T-cell (primary cell): ENCODE measurements around the gene OXTR. TPM values are rescaled to one million over a fixed set of nuclear protein-coding genes. Genes with fewer than 3 reads are reported as not detected.

Experiments
- ATAC-seq, 4 experiments: fragments of 200-7000 bp in 3 of 4; fragments of 150-1000 bp in 1 of 4; cut with Tn5 transposase; replicated peaks in 1 of 4; 1 replicate in 3 of 4; 2 replicates in 1 of 4; pipeline ENCODE4 v1.10.0; 2021; ENCODE audit warnings: moderate library complexity in 3 of 4, mild to moderate bottlenecking in 2 of 4, moderate number of reproducible peaks in 1 of 4
- CTCF ChIA-PET, 2 donors: fragments of 300-600 bp; sonication (Branson Sonifier 250); formaldehyde crosslinking; loops; one replicate each; lab custom pipeline; 2022; ENCODE audit warnings: antibody characterized with exemption in 2 of 2; lab: Charles Lee
- POLR2A ChIA-PET, 2 donors: fragments of 300-600 bp; sonication (Branson Sonifier 250); formaldehyde crosslinking; loops; one replicate each; lab custom pipeline; 2022; ENCODE audit warnings: antibody characterized with exemption in 2 of 2; lab: Charles Lee
- DNase-seq, 35 experiments: peaks; one replicate each; pipeline versions ENCODE4 v3.0.0 to v3.0.0-alpha.2; 2013 to 2023
- H3K27ac ChIP-seq: one replicate; pipeline ENCODE4 v1.5.1; 2013; ENCODE audit warnings: low read length
- H3K27me3 ChIP-seq, 2 experiments: replicated peaks in 1 of 2; 1 replicate in 1 of 2; 2 replicates in 1 of 2; pipeline versions ENCODE4 v1.6.1 to v1.7.0; 2013; ENCODE audit warnings: low read length in 1 of 2, mixed read lengths in 1 of 2; ENCODE audit not compliant: control insufficient read depth in 2 of 2, insufficient read depth in 2 of 2; ENCODE audit errors: extremely low read depth in 1 of 2
- H3K36me3 ChIP-seq, 2 donors: 1 replicate in 1 of 2; 2 replicates in 1 of 2; pipeline versions ENCODE4 v1.6.1 to v1.7.0; 2013; ENCODE audit warnings: low read length in 1 of 2; ENCODE audit not compliant: control insufficient read depth in 2 of 2, insufficient read depth in 1 of 2; ENCODE audit errors: extremely low read depth in 1 of 2
- H3K4me1 ChIP-seq, 2 experiments: 1 replicate in 1 of 2; 2 replicates in 1 of 2; pipeline versions ENCODE4 v1.6.1 to v1.7.0; 2013; ENCODE audit warnings: low read length in 2 of 2, mixed read lengths in 1 of 2; ENCODE audit not compliant: insufficient read depth in 2 of 2, control insufficient read depth in 1 of 2; ENCODE audit errors: extremely low read depth in 1 of 2
- H3K4me3 ChIP-seq, 2 donors: 1 replicate in 1 of 2; 2 replicates in 1 of 2; pipeline versions ENCODE4 v1.5.1 to v1.7.0; 2013; ENCODE audit warnings: mild to moderate bottlenecking in 2 of 2, low read length in 1 of 2, moderate library complexity in 1 of 2; ENCODE audit not compliant: control insufficient read depth in 1 of 2; ENCODE audit errors: extremely low read depth in 1 of 2
- H3K9me3 ChIP-seq: 2 replicates; pipeline ENCODE4 v1.7.0; 2013
- H3K27ac Mint-ChIP-seq, 2 donors: one replicate each; pipeline ENCODE4 v1.8.0; 2020 to 2021; ENCODE audit warnings: mild to moderate bottlenecking in 2 of 2, mixed read lengths in 2 of 2
- H3K27me3 Mint-ChIP-seq, 2 donors: one replicate each; pipeline ENCODE4 v1.8.0; 2021 to 2022; ENCODE audit warnings: mixed read lengths in 2 of 2
- H3K36me3 Mint-ChIP-seq: one replicate; pipeline ENCODE4 v1.8.0; 2021; ENCODE audit warnings: mixed read lengths
- H3K4me1 Mint-ChIP-seq, 3 donors: one replicate each; pipeline ENCODE4 v1.8.0; 2020 to 2022; ENCODE audit warnings: mixed read lengths in 3 of 3, mild to moderate bottlenecking in 1 of 3
- H3K4me3 Mint-ChIP-seq, 3 donors: one replicate each; pipeline ENCODE4 v1.8.0; 2020 to 2022; ENCODE audit warnings: mild to moderate bottlenecking in 3 of 3, mixed read lengths in 3 of 3, moderate library complexity in 3 of 3
- H3K9me3 Mint-ChIP-seq, 3 donors: one replicate each; pipeline ENCODE4 v1.8.0; 2020 to 2022; ENCODE audit warnings: mixed read lengths in 3 of 3
- WGBS: methylation state at CpG from one replicate; pipeline ENCODE4 v1.1.5; 2013; ENCODE audit warnings: missing lambda C conversion rate; ENCODE audit not compliant: insufficient coverage; 5-methylcytosine and 5-hydroxymethylcytosine counted together
- total RNA-seq, 35 experiments: library from RNA in 6 of 35; stranded (reverse) in 6 of 35; fragments of 120-200 nt in 1 of 35; gene quantifications; one replicate each; pipeline versions ENCODE4 v1.2.1 to v1.2.4 and lab custom pipeline; 2013 to 2026

OXTR gene
- total RNA-seq, 5 donors from 2014 or later (not counting 1 experiment from before 2014, with no cell fraction given): 0.10 to 0.63 (median 0.18) TPM

- Mint-ChIP-seq H3K36me3 (no peaks in the 10 kb centered on the region), H3K4me1 (no peaks in the 10 kb centered on the region), H3K9me3 (no peaks in the 10 kb centered on the region), H3K27ac (no peak overlapping the region), H3K4me3 (no peak overlapping the region), H3K27me3 (peaks cover 0 to 4% of the 10 kb centered on the region in 2 donors)
- DNase-seq (no peak), ATAC-seq (no peak)
- Histone ChIP-seq H3K9me3 (no peaks in the 10 kb centered on the region), H3K4me1 (no peaks in the 10 kb centered on the region), H3K4me3 (no peak overlapping the region), H3K27ac (no peak overlapping the region), H3K36me3 (no peaks in the 10 kb centered on the region), H3K27me3 (peaks cover 0 to 14% of the 10 kb centered on the region in 2 experiments)
- POLR2A ChIA-PET: no interaction called here
- WGBS: 100% methylated on average over 1 of the region's 9 CpGs
- CTCF ChIA-PET: no interaction called here
Measured at GRCh38 chr3:8712045-8712907, 57.1 kb downstream of the OXTR start.

GRCh38 chr3:8709801-8710507 is 59.5 kb downstream of the OXTR start:
- Mint-ChIP-seq H3K9me3 (peaks cover 3 to 4% (median 3%) of the 10 kb centered on the region in 3 donors), H3K4me3 (no peak overlapping the region), H3K27me3 (peaks cover 0 to 4% of the 10 kb centered on the region in 2 donors), H3K4me1 (no peaks in the 10 kb centered on the region), H3K36me3 (no peaks in the 10 kb centered on the region), H3K27ac (no peak overlapping the region)
- Histone ChIP-seq H3K4me3 (no peak overlapping the region), H3K9me3 (no peaks in the 10 kb centered on the region), H3K4me1 (no peaks in the 10 kb centered on the region), H3K27me3 (peaks cover 0 to 14% of the 10 kb centered on the region in 2 experiments), H3K36me3 (no peaks in the 10 kb centered on the region), H3K27ac (no peak overlapping the region)
- DNase-seq: no peak
- 76% methylated on average over 3 of the region's 8 CpGs for WGBS
- ATAC-seq: no peak
- ChIA-PET POLR2A (no interaction called here), CTCF (no interaction called here)

GRCh38 chr3:8709287-8709686 is 60.1 kb downstream of the OXTR start:
- ATAC-seq: no peak
- 92% methylated on average over 2 of the region's 5 CpGs for WGBS
- no peaks in the 10 kb centered on the region for H3K4me1 Mint-ChIP-seq
- H3K9me3 Mint-ChIP-seq: peaks cover 4 to 6% (median 4%) of the 10 kb centered on the region in 3 donors
- no peak overlapping the region for H3K4me3 Mint-ChIP-seq
- peaks cover 0 to 4% of the 10 kb centered on the region in 2 donors for H3K27me3 Mint-ChIP-seq
- ChIA-PET CTCF (no interaction called here), POLR2A (no interaction called here)
- no peaks in the 10 kb centered on the region for H3K4me1 ChIP-seq
- no peaks in the 10 kb centered on the region for H3K9me3 ChIP-seq
- H3K4me3 ChIP-seq: no peak overlapping the region
- DNase-seq: no peak
- H3K36me3 ChIP-seq: no peaks in the 10 kb centered on the region
- peaks cover 0 to 12% of the 10 kb centered on the region in 2 experiments for H3K27me3 ChIP-seq
- H3K27ac ChIP-seq: no peak overlapping the region
- no peaks in the 10 kb centered on the region for H3K36me3 Mint-ChIP-seq
- H3K27ac Mint-ChIP-seq: no peak overlapping the region

- Histone ChIP-seq H3K9me3 (no peaks in the 10 kb centered on the region), H3K27me3 (peaks cover 0 to 2% of the 10 kb centered on the region in 2 experiments), H3K36me3 (no peaks in the 10 kb centered on the region), H3K4me3 (no peak overlapping the region), H3K27ac (no peak overlapping the region), H3K4me1 (no peaks in the 10 kb centered on the region)
- Mint-ChIP-seq H3K9me3 (peaks cover 7 to 10% (median 7%) of the 10 kb centered on the region in 3 donors), H3K36me3 (no peaks in the 10 kb centered on the region), H3K27ac (no peak overlapping the region), H3K4me3 (no peak overlapping the region), H3K4me1 (no peaks in the 10 kb centered on the region), H3K27me3 (peaks cover 0 to 2% of the 10 kb centered on the region in 2 donors)
- WGBS: 13% methylated on average over 1 of the region's 3 CpGs
- CTCF ChIA-PET: no interaction called here
- POLR2A ChIA-PET: interaction anchor here in 1 of 2 donors (0.5 kb wide), 1 partner anchor 986 kb away, joined by 11 read pairs; no protein-coding TSS in a partner anchor
- DNase-seq: no peak
- no peak for ATAC-seq
Measured at GRCh38 chr3:8705575-8705974, 63.8 kb downstream of the OXTR start.

GRCh38 chr3:8702560-8702959 is 66.9 kb downstream of the OXTR start:
- Histone ChIP-seq H3K27ac (no peak overlapping the region), H3K36me3 (no peaks in the 10 kb centered on the region), H3K4me3 (no peak overlapping the region), H3K27me3 (no peaks in the 10 kb centered on the region), H3K9me3 (peaks cover 2% of the 10 kb centered on the region), H3K4me1 (no peaks in the 10 kb centered on the region)
- CTCF ChIA-PET: no interaction called here
- no peak overlapping the region for H3K27ac Mint-ChIP-seq
- H3K4me3 Mint-ChIP-seq: no peak overlapping the region
- no peaks in the 10 kb centered on the region for H3K4me1 Mint-ChIP-seq
- ATAC-seq: no peak
- no CpG with 5 or more reads among the region's 3 CpGs for WGBS
- no peak for DNase-seq
- H3K9me3 Mint-ChIP-seq: peaks cover 7 to 10% (median 9%) of the 10 kb centered on the region in 3 donors
- H3K36me3 Mint-ChIP-seq: no peaks in the 10 kb centered on the region
- no peaks in the 10 kb centered on the region for H3K27me3 Mint-ChIP-seq
- POLR2A ChIA-PET: no interaction called here
